Cerebellar cortex (tissue), 1 donor: ENCODE data around the gene CNTNAP5.

ENCODE experiments used
- DNase-seq: peaks from one replicate; pipeline ENCODE4 v3.0.0-alpha.2; 2015; ENCODE audit warnings: low spot score

Gene CNTNAP5

DNA sequence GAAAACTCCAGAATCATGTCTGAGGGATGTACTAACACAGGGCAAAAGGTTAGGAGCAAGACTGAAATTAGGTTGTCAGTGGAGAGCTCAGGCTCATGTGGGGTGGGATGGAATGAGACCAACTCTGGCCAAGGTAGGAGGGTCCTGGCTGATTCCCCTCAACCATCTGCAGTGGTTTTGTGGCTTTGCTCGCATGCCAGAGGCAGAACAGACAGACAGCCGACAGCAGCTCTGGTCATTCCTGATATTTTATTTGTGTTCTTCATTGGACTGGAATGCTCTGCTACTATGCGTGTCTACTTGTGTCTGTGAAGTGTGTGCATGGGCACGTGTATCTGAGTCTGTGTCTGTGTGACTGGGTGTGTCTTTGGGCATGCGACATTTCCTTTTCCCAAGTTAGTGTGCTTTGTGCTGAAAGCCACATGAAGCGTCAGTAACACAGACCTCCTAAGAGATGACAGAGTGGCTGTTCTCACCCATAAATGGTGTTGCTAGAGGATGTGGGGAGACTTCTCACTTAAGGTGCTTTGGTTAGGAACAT lies 239.5 kb downstream of the CNTNAP5 start:
- DNase-seq: no peak

DNA sequence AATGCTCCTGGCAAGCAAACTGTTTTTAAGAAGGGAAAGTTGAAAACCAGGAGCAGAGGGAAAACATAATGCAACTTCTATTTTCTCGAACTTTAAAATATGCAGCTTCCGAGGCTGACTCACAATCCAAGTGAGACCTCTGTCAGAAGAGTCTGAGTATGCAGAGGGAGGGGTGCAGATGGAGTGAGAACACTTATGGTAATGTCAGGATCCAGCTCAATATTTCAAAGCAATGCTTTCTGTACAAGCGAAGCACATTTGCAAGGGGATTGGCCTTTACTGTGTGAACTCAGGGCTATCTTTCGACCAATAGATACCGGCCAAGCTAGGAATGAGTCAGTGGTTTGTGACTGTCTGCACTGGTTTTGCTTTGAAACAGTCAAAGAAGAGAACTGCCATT lies 242.7 kb downstream of the CNTNAP5 start:
- DNase-seq: no peak

DNA sequence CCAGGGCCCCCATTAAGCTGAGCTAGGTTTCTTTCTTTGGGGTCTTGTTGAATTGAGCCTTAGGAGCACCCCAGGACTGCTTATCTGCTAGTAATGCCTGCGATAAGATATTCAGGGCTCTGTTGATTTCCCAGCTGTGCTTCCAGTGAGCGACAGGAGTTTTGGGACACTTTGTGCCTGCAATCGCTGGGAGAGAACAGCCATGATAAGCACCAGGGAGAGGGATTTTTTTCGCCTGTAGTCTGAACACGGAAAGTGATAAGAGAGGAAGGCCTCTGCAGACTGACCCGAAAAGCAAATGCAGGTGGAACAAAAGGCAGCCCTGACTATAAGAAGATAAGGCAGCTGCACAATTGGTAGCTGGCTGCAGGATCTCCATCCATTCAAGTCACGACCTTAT lies 244.3 kb downstream of the CNTNAP5 start:
- DNase-seq: no peak

DNA sequence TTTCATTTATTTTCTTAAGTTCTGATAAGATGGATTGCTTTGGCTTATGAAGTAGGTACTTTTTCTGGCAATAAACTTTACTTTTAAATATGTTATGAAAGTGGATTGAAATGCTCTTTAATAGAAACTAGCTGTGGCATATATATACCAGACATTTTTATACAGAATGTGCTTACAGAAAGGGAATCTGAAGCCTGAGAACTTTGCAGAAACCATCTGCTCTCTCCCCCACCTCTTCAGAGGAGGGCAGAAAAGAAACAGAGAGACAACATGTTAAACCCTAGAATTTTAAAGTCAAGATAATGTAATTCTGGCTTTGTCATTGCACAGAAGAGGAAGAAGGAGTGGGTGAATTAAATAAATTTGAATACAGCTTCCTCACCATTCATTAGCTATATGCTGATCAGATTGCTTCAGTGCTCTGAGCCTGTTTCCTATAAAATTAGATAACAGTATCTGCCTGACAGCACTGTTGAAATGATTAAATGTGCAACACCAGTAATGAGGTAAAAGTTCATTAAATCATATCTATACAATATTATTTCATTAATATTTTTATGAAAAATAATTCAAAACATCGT lies 247.3 kb downstream of the CNTNAP5 start:
- no peak for DNase-seq

DNA sequence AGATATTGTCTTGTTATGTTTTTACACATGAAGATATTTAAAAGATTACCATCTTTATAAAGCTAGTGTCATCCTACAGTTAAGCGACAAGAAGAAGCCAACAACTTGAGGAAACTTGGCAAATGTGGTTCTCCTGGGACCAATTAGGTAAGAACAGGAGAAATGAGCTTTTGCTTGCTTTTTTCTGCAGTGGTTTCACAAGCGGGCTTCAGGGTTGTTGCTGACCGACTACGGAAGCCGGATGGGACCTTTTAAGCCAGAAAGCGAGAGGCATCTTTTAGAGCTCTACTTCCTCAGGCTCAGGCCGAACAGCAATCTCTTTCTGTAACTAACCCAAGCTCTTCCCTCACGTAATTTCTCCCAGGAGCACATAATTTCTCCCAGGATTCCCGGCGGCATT lies 256.5 kb downstream of the CNTNAP5 start:
- no peak for DNase-seq

DNA sequence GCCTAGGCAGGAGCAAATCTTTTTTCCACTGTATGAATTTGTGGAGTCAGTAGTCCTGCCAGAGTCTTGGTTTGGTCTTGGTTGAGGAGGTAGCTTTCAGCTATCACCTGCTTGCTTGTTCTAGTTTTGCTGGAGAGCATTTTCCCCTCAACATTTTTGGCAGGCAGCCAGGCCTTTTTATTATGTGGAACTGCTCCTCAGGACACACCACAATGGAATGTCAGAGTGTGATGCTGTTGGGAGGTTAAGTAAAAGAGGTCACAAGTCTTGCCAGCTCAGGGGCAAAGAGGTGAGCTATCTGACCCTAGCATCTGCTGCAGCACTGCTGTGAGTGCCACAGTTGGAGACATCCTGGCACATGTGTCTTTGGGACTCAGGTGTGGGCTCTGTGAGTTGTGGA lies 258.0 kb downstream of the CNTNAP5 start:
- peak; percentile 1 for DNase-seq

DNA sequence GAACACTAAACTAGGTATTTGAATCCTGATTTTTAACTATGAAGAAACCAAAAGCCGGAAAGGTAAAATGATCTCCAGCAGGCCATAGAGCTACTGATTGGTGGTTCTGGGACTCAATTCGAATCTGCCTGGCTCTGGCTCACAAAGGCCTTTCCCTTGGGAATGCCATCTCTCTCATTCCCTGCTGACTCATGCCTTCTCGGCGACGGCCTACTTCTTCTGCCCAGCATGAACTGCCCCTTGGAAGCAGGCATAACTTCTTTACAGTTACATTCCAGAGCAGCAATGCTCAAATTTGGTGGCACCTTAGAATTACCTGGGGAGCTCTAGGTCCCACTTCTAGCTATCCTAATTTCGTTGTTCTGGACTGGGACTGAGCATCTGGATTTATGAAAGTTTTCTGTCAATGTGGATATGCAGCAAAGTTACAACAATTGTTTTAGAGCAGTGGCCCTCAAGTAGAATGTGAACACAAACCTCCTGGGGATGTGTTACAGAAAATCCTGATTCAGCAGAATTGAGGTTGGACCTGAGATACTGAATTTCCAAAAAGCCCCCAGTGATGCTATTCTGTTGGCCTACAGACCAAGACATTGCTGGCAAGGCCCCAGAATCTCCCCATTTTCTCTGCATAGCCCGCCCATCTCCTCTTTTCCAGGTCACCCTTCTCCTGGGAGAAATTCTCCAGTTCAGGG lies 261.1 kb downstream of the CNTNAP5 start:
- DNase-seq: no peak

DNA sequence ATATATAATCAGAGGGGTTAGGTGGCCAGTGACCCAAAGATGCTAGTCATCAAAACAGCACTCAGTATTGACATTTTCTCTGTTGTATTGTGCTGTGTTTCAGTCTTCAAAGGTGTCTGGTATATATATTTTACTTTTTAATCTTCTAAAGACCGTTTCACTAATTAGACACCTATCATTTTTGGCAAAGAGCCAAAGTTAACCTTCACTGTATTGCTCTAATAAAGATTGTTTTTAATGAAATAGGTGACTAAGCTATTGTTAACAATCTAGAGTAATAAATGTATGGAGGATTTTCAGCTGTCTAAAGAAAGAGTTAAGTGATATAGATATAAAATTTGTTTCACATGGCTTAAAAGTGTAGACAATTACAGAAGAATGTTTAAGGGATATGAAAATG lies 264.0 kb downstream of the CNTNAP5 start:
- DNase-seq: no peak

DNA sequence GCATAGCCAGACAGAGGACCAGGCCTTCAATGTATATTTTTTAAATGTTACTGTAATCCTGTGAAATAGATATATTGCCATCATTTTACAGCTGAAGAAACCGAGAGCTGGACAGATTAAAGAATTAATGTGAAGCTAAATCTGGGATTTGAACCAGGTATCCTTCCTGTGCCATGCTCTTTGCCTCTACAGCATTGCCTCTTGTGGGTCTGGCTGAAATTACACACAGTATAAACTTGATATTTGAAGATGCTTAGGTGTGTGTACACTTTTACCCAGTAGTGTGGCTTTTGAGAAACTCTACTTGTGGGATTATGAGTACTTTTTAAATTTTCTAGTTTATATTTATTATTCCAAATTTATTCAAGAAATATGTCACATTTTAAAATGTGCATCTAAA lies 264.5 kb downstream of the CNTNAP5 start:
- no peak for DNase-seq

DNA sequence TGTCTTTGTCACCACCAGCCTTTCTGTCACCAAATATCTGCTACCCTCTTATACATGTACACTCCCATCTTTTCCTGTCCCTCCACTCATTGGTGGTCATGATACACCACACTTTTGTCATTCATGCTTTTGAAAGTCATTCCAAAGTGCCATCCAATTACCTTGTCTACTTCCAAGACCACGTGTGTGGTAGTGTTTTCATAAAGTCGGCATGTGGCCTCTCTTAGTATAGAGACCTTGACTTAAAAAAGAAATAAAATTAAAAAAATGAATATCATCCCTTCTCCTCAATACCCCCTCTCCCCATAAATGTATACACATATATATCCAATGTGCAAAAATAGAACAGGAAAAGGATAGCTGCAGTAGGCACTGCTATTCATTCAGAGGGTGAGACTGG lies 271.4 kb downstream of the CNTNAP5 start:
- DNase-seq: no peak

DNA sequence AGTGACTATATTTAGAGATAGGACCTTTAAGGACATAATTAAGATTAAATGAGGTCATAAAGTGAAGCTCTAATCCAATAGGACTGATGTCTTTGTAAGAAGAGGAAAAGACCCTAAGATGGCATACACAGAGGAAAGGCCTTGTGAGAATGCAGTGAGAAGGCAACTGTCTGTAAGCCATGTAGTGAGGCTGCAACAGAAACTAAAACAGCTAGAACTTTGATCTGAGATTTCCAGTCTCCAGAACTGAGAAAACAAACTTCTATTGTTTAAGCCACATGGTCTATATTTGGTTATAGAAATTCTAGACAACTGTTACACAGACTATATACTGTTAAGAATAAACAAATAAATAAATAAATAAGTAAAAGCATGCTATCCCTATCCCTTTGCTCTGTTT lies 276.8 kb downstream of the CNTNAP5 start:
- no peak for DNase-seq

DNA sequence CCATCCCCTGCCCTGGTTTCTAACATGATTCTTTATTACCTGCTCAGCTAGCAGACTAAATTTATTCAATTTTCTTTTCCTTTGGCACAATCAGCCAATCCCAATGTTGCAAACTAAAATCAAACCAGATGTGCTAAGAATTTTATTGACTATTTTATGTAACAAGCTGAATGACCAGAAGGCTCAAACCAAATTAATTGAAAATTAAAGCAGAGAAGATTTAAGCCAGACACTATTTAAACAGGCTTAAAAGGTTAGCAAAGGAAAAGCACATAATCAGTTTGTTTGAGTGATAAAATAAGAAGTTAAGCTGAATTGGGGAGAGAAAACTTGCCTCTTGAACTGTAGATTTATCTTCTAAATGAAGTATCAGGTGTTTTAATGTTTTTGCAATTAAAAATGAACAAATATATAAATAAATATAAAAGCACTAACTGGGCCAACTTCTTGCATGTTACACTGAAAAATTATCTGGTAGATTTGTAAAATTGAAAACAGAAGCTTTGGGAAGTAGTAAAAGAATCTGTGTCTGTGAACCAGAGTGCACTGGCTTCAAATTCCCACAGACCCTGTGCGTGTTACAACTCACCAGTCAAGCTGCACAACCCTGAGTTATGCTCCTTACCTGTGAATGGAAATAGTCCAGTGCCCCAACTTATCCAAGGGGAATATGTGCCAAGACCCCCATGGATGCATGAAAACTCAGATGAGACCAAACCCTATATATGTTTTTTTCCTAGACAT lies 283.4 kb downstream of the CNTNAP5 start:
- DNase-seq: no peak

DNA sequence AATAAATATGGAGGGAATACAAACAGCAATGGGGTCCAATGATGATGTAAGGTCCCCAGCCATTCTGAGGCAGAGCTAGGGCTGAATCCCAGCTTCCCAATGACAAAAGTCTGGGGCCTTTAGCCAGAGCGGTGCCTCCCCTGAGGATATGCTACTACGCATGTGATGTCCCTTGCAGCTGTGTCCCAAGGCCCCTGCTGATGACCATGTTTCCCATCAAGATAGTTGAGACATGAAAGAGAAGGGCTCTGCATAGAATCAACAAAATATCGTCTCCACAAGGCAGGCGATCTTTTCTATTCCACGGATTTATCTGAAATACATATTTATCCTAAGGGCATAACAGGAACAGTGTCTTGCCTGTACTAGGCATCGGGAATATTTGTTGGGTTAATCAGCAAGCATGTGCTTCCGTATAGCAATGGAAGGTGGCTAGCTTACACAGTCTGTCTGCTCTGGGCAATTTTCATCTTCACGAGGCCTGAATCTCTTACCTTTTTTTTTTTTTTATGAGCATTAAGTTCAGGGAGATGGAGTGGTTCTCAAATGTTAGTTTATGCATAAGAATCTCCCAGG lies 284.6 kb downstream of the CNTNAP5 start:
- no peak for DNase-seq

DNA sequence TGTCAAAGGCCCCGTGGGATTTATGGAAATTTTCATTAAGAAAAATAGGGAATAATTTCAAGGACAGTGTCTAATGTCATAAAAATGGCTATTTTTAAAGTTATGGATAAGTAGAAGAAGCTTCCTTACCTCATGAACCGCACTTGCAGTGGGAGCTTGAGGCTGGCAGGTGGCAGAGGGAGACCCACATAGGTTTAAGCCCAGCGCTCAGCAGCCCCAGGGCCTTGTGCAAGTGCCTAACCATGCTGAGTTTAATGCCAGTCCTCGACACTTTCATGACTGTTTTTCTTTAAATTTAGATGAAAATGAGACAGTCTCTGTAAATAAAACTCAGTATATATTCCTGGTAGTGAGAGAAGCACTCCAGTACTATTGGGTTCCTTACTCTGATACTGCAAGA lies 285.6 kb downstream of the CNTNAP5 start:
- DNase-seq: no peak

DNA sequence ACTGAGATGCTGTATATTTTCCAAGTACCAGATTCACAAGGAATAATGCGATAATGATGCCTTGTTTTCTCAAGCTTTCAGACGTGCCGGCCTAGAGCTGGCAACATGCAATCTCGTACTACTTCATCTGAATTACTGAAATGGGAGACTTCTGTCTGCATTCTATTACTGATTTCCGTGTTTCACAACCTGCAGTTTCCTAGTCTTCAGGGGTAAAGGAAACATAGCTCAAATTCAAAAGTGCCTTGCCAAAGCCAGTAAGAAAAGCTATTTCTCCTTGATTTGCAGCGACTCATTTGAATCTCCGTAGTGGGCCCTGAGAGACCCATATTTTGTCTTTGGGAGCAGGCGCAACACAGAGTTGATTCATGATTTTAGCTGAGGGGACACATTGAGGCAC lies 289.0 kb downstream of the CNTNAP5 start:
- no peak for DNase-seq

DNA sequence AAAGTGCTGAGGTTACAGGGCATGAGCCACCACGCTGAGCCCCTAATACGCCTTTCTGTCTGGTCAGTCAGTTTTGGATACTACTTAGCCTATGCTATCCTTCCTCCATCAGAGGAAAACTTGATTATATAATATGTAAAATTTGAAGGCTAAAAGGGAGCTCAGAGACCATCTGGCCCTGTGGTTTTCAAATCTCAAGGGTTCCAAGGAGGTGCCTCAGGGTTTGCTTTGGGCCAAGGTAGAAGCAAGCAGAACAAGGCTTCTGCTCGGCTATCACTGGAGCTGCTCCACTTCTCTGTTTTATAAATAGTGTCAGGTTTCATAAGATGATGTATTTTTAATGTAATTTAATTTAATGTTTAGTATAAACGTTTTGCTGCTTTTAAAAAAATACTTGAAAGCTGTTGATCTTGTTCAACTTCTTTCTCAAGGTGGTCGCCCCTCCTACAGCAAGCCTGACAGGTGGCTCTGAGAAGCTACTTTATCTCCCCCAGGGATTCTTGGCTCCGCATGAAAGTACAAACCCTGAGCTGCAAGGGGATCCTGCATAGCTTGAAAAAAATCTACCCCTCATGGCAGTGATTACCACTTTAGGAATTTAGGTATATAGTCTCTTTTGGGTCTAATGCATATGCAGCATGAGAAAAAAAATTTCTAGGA lies 290.3 kb downstream of the CNTNAP5 start:
- no peak for DNase-seq

DNA sequence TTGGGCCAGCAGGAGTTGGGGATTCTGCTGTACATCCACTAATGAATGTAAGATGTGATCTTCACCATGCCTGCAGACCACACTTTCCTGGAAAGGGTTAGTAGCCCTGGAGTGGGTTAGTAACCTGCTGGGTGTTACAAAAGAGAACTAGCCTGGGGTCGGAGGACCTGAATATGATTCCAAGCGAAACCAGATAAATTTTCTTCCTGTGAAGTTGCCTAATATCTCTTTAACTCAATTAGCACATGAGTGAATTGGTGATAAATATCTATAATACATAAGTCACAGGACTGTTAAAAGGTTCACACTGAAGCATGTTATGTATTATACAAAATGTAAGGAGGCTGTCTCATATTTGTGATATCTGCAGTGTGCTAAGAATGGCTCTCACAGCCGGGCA lies 291.0 kb downstream of the CNTNAP5 start:
- no peak for DNase-seq

DNA sequence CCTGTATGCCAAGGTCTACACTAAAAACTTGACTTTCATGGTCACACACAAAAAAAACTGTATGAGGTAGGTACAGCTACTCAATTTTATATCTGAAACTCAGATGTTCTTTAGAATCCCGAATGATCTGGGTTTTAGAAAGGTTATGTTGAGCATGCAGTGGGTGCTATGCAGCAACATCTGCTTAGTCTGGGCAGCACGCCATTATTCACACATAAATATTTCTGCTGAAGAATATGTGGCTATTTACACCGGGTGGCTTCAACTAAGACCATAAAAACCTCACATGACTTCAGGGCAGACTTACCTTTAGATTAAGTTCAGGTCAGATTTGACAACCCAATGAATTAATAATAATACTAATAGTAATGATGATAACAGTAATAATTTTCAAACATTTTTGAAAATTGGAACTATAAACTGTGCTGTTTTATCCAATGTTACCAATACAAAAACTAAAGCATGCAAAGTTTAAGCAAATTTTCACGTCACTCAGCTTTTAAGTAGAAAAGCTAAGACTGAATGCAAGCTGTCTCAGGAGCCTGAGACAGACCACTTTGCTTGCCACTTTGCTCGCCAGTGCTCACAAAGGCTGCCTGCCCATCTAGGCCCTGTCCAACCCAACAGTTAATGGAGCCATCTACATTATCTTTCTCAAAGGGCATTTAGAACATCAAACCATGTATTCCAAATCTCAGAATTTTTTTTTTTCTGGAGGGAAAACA lies 292.0 kb downstream of the CNTNAP5 start:
- DNase-seq: no peak

DNA sequence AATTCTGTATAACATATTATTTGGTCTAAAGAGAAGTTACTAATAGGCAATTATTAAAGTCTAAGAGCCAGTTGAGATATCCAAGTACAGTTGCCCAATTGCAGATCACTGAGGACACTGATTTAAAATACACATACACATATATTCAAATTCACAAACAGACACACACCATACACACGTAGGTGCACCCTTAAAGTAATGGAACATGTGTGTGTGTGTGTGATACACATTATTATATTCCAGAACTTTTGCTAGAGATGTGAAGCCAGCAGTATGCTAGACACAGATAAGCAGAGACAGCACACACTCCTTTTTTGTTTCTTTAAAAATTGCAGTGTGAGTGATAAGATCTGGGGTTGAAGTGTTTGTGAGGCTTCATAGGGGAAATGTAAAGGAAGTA lies 292.5 kb downstream of the CNTNAP5 start:
- no peak for DNase-seq

DNA sequence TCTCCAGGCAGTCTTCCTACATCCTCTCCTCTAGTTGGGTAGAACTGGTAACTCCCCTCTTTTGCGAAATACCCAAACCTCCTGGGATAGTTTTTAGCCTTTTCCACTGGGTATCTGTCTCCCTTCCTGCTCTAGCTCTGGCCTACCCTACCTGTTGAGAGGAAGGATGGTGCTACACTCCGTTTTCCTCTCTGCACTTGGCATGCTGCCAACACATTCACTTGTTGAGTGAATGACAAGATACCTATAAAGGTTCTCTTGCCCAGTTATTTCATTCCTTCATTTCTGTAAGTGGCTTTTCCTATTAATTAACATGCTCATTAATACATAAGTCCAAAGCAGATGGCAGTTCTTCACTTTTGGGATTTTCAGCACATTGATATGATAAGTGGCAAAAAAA lies 293.8 kb downstream of the CNTNAP5 start:
- no peak for DNase-seq

DNA sequence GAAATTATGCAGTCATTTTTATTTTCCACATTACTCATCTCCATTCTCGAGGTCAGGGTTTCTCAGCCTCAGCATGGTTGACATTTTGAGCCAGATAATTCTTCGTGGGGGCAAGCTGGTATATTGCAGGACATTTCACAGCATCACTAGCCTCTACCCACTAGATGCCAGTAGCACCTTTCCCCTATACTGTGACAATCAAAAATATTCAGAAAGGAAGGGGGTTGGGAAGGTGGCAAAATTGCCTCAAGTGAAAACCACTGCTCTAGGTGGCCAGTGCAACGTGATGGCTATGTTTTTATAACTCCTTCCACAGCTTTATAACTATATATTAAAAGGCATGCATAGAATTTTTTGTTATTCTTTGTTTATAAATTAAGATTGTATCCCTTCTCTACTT lies 294.5 kb downstream of the CNTNAP5 start:
- no peak for DNase-seq
